ENCODE measurements around the gene KIF6.
"Not testable (repeated sequence)": the region's sequence is repeated elsewhere in the genome, so short reads cannot be mapped to it uniquely, and the experiment has no call there.

Gene KIF6

DNA sequence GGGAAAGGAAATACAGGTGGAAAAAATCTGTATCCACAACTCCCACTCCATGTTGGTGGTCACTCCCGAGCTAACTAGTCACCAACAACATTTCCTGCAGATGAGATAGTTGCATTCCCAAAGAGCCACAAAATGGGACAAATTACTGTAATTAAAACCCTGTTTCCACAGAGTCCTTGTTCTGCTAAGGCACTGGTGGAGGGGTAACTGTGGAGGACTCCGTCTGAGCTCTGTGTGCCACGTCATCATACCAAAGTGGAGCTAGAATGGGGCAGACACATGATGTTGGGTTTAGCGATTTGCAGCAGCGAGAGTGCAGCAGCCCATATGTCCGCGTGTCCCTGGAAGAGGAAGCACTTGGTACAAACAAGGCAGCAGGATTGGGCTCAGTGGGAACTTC is 230.2 kb downstream of the KIF6 start:
- no peak for DNase-seq

DNA sequence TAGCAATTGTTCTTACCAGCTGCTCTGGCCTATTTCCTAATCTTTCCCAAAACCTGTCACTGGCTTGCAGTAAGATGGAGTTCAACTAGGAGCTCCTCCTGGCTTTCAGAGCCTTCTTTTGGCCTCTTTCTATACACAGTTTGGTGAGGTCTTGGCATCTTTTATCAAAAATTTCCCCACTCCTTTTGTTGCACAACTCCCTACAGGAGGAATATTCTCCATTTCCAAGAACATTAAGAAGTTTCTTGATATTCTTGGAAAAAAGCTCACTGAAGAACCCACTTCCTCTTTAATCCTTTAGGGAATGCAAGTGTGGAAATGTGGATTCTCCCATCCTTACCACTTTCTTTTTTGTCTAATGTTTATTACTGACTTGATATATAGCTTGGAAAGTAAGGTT is 231.4 kb downstream of the KIF6 start:
- DNase-seq = no peak

DNA sequence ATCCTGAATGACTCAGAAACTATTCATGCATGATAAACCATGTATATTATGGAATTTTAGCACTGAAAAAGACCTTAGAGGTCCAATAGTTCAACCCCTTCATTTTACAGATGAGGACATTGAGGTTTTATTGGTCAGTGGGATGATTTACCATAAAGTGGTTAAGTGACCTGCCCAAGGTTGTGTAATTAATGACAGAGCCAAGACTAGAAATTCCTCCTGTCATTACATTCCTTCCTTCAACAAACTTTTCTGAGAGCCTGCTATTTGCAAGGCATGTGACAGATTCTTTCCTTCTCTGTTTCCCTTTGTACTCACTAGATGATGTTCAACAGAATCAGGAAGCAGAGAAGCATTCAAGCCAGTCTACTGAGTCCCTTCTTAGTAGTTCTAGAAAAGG is 232.0 kb downstream of the KIF6 start:
- DNase-seq = no peak

DNA sequence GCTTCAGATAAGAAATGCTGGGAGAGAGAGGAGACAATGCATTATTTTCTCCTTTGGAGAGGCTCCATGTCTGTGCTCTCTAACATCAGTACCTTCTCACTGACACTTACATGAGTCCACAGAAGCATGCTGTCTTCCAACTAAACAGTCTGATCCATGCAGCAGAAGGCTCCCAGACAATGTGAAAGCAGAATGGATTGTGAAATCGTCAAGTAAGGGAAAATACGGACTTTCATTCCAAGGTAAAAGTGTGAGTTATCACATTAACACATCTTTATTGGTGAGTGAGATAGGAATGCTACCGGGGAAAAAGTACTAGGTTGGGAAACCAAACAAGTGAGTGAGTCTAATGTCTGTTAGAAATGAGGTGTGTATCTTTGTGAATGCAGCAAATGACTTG is 235.1 kb downstream of the KIF6 start:
- DNase-seq = no peak

DNA sequence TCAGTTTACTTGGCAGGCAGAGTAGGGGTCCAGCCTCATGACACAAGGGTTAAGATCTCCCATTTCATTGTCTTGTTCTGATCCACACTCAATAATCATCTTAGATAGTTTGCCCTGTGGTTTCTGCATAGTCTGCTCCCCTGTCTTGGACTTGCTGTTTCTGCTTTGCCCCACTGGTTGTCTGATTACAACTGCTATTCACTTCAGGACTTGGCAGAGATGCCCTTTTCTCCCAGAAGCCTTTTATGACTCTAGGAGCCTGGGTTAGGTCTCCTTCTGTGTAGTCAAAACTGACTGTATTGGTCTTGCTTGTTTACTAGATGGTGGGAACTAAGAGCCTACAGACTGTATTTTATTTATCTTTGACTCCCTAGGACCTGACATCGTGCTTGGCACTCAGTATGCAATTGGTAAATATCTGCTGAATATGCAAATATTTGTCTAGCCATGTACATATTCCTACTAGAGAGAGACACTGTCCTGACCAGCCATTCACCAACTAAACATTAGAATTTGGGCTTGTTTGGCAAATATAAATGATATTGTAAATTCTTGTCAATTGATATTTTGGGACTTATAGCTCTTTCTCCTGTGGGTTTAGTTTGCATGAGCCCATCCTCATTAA is 236.8 kb downstream of the KIF6 start:
- no peak for DNase-seq

DNA sequence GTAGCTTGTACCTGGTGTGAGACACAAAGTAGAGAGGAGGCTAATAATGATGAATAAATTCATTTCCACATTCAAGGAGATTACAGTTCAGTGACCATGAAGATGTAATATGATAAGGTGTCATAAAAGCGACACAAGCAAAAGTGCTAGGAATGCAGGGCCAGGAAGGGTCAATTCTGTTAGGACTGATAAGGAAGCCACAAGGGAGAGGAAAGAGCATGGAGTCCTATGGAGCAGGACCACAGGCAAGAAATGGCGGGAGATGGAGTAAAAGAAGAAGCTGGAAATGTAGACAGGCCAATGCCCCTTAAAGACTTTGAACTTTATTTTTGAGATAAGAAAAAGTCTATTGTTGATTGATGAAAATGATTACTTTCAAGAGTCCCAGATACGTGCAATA is 240.9 kb downstream of the KIF6 start:
- no peak for DNase-seq

DNA sequence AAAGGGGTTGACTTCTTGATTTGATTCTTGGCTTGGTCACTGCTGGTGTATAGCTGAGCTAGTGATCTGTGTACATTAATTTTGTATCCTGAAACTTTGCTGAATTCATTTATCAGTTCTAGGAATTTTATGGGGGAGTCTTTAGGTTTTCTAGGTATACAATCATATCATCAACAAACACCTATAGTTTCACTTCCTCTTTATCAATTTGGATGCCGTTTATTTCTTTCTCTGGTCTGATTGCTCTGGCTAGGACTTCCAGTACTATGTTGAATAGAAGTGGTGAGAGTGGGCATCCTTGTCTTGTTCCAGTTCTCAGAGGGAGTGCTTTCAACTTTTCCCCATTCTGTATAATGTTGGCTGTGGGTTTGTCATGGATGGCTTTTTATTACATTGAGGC is 245.4 kb downstream of the KIF6 start:
- DNase-seq = not testable (repeated sequence)

DNA sequence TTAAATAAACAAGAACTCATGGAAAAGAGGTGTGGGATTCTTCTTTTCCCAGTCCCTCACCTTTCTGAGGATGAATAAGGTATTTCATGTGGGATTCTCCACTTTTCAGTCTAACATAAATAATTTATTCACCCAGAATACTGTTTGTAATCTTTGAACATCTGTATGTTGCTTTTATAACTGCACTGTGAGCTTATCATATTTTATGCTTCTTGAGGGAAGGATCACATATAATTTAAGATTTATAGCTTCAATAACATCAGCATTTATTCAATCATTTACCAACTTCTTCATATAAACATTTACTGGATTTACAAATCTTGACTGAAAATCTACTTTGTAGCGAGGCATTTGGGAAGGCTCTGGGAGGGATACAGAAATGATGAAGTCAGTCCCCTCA is 248.5 kb downstream of the KIF6 start:
- DNase-seq = no peak

DNA sequence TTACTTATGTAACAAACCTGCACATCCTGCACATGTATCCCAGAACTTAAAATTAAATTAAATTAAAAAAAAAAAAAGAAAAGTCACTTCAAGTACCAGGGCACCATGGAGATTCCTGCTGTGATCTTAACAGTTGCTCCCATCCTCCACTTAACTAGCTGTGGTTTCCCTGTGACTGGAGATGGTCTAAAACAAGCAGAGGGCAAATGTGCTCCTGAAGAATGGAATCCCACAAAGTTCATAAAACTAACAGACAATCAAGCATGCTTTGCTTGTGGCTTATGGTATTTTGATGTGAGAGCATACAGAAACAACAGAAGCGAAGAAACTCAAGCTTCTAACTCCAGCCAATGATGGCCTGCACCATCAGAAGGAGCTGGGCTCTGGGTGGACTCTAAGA is 249.1 kb downstream of the KIF6 start:
- no peak for DNase-seq

DNA sequence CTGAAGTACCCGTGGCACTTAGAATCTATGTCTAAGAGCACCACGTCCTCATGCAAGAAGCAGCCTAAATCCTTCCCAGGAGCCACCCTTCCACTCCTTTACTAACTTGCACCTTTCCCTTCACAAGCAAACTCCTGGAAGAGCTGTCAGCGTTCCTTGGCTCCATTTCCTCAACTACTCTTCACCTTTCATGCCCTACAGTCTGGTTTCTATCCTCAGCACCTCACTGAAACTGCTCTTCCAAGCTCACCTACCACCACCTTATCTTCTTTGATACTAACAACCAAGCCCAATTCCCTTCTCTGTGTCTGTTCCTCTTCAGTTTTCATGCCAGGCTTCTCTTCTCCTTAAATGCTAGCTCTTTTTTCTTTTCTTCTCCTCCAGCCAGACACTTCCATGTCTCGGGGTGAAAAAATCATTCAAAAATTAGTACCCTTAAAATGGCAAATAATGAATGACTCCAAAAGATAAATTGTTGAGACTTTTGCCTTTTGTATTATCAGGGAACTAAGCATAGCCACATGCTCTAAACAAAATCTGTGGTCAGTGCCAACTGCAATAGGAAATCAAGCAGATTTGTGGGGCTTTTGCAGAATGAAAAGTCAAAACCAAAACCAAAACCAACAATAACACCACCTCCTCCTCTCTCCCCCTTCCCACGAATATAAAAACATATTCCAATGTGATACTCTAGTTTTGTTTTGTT is 253.1 kb downstream of the KIF6 start:
- no peak for DNase-seq

DNA sequence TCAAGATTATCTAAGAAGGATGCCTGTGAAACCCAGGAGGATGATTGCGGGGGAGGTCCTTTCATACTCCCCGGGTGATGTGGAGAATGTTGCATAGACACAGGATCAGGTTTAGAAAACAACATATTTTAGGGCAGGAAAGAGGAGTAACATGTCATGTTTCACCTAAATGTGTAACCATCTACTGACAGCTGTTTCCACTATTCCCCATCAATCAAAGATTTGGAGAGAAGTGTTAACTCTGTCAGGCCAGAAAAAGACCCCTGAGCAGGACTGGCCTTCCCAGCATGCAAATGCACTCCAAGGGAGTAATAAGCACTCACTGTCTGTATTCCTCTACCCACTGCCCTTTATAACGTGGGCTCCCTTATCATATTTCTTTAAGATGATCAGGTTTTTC is 254.7 kb downstream of the KIF6 start:
- no peak for DNase-seq

DNA sequence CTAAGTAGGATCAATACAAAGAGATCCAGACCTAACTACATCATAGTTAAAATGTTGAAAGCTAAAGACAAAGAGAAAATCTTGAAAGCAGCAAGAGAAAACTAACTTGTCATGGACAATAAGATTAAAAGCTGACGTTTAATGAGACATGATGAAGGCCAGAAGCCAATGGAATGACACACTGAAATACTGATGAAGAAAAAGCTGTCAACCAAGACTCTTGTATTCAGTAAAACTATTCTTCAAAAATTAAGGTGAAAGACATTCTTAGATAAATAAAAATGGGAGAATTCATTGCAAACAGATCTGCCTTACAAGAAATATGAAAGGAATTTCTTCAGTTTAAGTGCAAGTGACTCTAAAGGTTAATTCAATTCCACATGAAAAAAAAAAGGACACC is 256.8 kb downstream of the KIF6 start:
- DNase-seq = no peak

DNA sequence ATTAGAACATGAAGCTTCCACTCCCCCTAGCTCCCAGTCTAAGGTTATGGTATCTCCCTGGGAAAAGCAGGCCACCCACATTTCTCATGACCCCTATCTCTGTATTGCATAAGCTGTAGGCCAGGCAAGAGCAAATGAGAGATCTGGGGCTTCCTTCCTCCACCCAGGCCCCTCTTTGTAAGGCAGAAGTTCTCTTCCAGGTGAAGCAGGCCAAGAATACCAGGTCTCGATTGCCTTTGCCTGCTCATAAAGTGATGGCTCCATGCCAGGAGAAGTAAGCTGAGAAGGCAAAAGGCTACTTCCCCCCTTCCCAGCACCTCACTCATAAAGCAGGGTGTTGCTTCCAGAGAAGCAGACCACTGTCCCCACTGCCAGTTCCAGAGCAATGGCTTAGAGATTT is 258.6 kb downstream of the KIF6 start:
- DNase-seq = no peak

DNA sequence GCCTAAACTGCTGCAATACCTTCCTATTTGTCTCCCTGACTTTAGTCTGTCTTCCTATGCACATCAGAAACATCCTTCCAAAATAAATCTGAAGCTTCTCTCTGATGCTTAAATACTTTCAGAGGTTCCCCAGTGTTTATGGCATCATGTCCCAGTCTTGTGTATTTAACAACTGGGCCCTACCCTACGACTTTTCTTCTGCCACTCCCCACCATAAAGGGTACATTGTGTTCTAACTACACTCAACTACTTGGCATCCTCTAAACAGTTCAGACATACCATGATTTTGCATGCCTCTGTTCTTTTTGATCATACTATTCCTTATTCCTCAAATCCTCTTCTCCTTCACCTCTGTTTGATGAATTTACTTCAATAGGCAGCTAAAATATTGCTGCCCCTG is 259.7 kb downstream of the KIF6 start:
- no peak for DNase-seq

DNA sequence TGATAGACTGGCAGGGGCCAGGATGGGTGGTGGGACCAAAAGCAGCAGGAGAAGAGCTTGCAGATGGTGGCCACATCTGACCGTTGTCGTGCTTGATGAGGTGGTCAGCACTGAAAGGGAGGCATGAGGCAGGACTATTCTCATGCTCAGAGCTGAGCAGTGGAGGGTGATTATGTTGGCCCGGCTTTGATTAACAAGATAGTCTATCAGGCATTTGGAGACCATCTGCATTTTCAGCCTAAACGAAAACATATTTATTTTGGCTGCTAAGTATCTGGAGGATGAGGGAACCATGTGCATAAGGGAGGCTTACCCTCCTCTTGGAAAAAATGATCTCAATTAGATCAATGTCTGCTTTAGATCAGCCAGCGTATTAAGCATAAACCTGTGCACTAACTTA is 261.1 kb downstream of the KIF6 start:
- DNase-seq = no peak

DNA sequence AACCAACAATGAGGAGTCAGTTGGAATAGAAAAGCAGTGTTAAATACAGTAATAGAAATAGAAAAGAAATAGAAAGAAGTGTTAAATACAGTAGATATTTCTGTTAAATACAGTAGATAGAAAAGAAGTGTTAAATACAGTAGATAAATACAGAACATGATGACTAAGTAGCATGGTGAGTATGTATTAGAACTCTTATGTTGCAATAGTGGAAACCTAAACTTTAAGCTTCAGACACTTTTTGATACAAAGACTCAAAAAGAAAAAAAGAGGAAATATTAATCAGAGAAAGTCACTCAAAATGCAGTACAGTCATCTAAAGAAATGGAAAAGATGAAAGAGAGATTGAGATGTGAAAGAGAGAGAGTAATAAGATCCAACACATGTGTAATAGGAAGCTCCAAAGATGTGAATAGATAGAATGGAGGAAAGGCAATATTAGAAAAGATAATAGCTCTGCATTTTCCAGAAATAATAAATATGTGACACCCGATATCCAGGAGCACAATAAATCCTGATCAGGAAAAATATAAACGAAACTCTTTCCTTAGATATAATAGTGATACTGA is 271.2 kb downstream of the KIF6 start:
- no peak for DNase-seq

DNA sequence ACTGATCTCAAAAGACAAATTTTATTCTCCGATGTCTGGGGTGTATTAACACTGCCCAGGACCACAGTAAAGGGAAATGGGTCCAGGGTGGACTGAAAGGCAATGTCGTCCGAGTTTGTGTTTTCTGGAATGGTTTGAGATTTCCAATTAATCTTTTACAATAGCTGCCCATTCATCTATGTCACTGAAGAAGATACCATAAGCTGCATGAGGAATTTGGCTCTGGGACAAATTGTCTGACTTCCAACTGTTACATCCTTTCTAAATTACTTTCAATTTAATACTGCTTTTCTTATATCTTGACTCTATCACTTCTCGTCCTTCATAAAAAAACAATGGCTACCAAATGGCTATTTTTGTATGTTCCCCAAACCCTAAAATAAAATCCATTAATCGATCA is 272.0 kb downstream of the KIF6 start:
- DNase-seq = no peak

DNA sequence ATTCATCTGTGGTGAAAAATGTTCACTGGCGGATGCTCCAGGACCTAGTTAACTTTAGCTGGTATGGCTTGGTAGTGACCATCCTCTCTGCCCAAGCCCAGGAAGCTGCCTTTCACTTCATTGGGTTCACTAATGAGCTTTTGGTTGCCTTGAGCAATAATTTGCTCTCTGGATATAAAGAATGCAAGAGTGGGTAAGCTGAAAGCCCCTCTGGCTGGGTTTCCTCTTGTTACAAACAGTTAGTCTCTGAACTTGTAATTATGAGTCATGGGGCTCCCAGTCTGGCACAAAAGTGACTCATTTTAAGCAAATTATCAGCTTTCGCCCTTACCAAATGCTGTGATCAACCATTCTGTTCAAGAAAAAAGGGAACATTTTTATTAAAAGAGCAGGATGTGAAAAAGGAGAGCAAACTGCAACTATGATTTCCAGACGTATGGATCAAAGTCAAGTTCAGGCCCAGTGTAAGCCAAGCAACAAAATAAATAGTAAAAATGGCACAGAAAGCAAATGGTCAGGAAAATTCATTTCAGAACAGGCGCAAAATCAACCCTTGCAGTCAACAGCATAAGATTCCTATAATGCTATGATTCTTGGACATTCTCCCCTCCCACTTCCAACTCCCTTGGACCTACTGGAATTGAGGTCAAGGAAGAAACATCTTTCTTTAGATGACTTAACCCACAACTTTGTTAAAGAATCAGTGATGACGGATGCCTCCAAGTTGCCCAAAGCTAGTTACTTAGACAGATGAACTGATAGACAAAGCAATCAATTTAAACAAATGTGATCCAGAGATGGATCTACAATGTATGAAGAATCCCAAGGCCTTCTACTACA is 272.7 kb downstream of the KIF6 start:
- no peak for DNase-seq

DNA sequence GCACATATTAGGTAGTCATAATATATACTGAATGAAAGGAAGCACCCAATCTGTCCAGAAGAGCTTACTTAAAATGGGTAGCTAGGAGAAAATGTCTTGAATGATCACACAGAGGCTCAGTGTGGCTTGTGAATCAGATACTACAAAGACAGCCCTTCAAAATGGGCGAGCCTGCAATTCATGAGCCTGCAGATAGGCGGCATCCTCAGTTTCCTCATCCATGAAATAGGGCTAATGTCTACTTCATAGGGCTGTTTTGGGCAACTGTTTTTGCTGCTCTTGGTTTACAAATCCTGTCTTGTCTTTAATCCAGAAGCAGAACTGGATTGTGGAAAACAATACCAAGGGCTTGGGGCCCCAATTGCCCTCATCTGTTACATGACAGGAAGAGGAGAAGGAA is 273.4 kb downstream of the KIF6 start:
- DNase-seq = no peak

DNA sequence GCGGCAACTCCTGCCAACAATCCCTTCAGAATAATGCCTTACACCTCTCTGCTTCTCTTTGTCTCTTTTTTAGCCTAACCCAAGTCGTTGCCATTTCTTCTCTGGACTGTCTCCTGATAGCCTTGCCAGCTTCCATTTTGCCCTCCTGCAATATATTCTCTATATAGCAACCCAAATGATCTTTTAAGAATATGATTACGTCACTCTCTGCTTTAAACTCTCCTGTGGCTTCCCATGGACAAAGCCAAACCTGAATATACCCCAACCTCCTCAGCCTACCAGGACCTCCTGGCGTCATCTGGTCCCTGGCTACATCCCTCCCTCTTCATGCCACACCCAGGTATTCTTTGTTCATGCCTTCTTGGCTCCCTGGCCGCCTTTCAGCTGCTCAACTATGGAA is 276.2 kb downstream of the KIF6 start:
- no peak for DNase-seq

DNA sequence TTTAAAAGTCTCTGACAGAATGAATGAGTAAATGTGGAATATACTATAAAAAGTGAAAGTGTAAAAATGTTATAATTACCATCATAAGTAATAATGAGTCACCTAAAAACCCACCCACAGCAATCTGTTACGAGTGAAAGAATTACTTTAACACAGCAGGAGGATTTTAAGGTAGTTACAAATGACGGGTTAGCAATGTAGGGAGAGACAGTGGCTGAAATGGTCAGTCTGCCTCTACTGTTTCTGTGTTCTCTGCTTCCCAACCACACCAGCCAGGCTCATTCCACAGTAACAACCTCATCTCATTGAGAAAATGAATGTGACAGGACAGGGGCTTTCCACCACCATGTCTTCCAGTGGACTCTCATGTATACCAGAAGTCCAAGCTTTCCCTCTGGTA is 278.3 kb downstream of the KIF6 start:
- DNase-seq = no peak

DNA sequence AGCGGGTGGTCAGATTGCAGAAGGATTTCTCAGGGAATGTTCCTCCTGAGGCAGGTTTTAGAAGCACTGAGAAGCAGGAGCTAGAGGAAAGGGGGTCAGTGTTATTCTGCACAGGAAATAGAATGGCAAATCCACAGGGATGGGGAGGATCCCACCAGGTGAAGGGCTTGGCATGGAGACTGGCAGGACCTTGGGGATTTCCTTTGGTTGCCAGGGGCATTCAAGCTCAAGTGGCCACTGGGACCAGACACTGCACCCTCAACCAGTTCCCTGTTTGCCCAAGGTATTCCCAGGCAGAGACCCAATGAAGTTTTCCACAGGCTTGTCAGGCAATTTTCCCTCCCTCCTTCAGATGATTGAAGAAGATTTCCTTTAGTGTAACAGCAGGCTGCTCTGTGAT is 279.5 kb downstream of the KIF6 start:
- no peak for DNase-seq

DNA sequence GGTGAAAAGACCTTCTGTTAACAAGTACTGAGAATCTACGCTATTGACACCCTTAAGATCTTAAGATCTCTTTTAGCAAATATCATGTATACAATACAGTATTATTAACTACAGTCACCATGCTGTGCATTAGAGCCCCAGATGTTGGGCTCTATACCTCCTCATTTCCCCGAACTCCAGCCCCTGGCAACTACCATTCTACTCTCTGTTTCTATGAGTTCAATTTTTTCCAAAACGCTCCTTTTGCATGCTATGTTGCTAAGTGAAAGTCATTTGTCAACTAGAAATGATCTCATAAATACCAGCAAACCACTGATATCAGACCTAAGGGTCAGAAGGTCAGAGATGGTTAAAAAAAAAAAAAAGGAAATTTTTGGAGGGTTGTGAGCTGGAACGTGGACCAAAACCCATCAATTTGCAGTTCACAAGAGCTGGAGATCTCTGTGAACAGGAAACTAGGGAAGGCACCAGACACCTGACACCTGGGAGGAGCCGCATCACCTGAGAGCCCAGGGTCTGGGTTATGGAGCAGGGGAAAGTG is 280.7 kb downstream of the KIF6 start:
- no peak for DNase-seq

DNA sequence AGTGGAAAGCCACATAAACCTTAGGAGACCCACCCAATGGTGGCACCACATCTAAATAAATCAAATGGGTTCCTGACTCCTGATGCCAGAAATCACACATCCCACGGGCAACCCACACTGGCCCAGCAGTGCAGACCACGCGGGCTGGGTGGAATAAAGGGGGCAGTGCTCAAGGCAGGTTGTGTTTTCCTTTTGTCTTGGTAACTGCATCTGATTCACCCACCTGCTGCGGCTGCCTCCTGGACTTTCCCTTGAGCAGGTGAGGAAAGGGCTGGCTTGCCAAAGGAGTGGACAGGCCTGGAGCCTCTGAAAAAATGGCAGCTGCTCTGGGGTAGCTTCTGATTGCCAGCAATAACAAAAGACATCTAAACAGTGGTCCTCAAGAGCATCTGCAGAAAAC is 283.2 kb downstream of the KIF6 start:
- no peak for DNase-seq

Data from activated naive CD4-positive, alpha-beta T cell (primary cell).